ENCODE data around the gene PON3. TPM values are rescaled to one million over a fixed set of nuclear protein-coding genes. Genes with fewer than 3 reads are reported as not detected.
A peak's percentile ranks its signal among the peaks of the same experiment; 100 is the strongest.

Gene PON3
- total and polyA plus RNA-seq, 2 of the 13 experiments (the other 11 are each of a cell fraction or from before 2014, with no cell fraction given), result 23.6 to 37.8 TPM

- TF ChIP-seq ZNF609 (CRISPR knock-in tag; IDR thresholded peaks at IDR 0.05; ENCODE audit: borderline replicate concordance) (peak; percentile 22; the same call in 1 of the 2 replicates), HMGXB3 (CRISPR knock-in tag; IDR thresholded peaks at IDR 0.05; ENCODE audit: borderline replicate concordance) (no peak), REL (CRISPR knock-in tag; conservative IDR thresholded peaks at IDR 0.05) (no peak), ZNF564 (CRISPR knock-in tag; IDR thresholded peaks at IDR 0.05) (peak; percentile 42; the same call in 1 of the 2 replicates), GTF3A (CRISPR knock-in tag; conservative IDR thresholded peaks at IDR 0.05) (peak; percentile 71; the same call in 1 of the 2 replicates), NCOA2 (CRISPR knock-in tag; IDR thresholded peaks at IDR 0.05) (peak; percentile 60), NAIF1 (CRISPR knock-in tag; IDR thresholded peaks at IDR 0.05; ENCODE audit: borderline replicate concordance) (no peak), GATAD1 (CRISPR knock-in tag; IDR thresholded peaks at IDR 0.05) (peak; percentile 36; the same call in 1 of the 2 replicates), U2AF1 (optimal IDR thresholded peaks at IDR 0.05; ENCODE audit: low read depth, low read length) (no peak), PPARG (CRISPR knock-in tag; conservative IDR thresholded peaks at IDR 0.05) (peak; percentile 69; the same call in 1 of the 2 replicates), SOX13 (IDR thresholded peaks at IDR 0.05) (no peak), SOX13 (CRISPR knock-in tag; conservative IDR thresholded peaks at IDR 0.05 in 1 of 2, IDR thresholded peaks at IDR 0.05 in 1 of 2) (peak in 1 of 2 experiments; percentile 58; a peak in 2 of 4 replicates), PTBP1 (IDR thresholded peaks at IDR 0.05; ENCODE audit: low read depth, low read length, poor library complexity, severe bottlenecking) (no peak), ARNT (IDR thresholded peaks at IDR 0.05) (no peak)
- TF ChIP-seq, protein P1, sequence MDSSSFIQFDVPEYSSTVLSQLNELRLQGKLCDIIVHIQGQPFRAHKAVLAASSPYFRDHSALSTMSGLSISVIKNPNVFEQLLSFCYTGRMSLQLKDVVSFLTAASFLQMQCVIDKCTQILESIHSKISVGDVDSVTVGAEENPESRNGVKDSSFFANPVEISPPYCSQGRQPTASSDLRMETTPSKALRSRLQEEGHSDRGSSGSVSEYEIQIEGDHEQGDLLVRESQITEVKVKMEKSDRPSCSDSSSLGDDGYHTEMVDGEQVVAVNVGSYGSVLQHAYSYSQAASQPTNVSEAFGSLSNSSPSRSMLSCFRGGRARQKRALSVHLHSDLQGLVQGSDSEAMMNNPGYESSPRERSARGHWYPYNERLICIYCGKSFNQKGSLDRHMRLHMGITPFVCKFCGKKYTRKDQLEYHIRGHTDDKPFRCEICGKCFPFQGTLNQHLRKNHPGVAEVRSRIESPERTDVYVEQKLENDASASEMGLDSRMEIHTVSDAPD (CRISPR knock-in tag; IDR thresholded peaks at IDR 0.05), result no peak
- TF ChIP-seq, protein P2, sequence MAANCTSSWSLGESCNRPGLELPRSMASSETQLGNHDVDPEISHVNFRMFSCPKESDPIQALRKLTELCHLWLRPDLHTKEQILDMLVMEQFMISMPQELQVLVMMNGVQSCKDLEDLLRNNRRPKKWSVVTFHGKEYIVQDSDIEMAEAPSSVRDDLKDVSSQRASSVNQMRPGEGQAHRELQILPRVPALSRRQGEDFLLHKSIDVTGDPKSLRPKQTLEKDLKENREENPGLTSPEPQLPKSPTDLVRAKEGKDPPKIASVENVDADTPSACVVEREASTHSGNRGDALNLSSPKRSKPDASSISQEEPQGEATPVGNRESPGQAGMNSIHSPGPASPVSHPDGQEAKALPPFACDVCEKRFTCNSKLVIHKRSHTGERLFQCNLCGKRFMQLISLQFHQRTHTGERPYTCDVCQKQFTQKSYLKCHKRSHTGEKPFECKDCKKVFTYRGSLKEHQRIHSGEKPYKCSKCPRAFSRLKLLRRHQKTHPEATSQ (CRISPR knock-in tag; IDR thresholded peaks at IDR 0.05; ENCODE audit: borderline replicate concordance), result no peak; the same call in 1 of the 2 replicates
Measured at GRCh38 chr7:95434557-95435421, 38.6 kb upstream of the PON3 start, which contains the start of gene PON2 (continued).

Data from HepG2 (cell line).